WTC11 (cell line): ENCODE data around the gene PROB1. TPM values are rescaled to one million over a fixed set of nuclear protein-coding genes. Genes with fewer than 3 reads are reported as not detected.

Experiments
- ATAC-seq: fragments of 200-7000 bp; cut with Tn5 transposase; 2 replicates; pipeline ENCODE4 v1.10.0; 2021; ENCODE audit warnings: mild to moderate bottlenecking, moderate library complexity
- CTCF ChIA-PET: fragments of 300-600 bp; sonication (Branson Sonifier 250); formaldehyde crosslinking; loops from one replicate; lab custom pipeline; 2021; ENCODE audit warnings: antibody characterized with exemption; lab: Charles Lee
- POLR2A ChIA-PET: fragments of 350-600 bp; sonication (Branson Sonifier 250); formaldehyde crosslinking; loops from one replicate; lab custom pipeline; 2021; ENCODE audit warnings: antibody characterized with exemption; lab: Charles Lee
- DNase-seq: peaks from one replicate; pipeline ENCODE4 v3.0.0; 2021; ENCODE audit warnings: low spot score
- H3K27ac Mint-ChIP-seq: 2 replicates; pipeline ENCODE4 v1.8.0; 2021; ENCODE audit warnings: mixed read lengths
- H3K27me3 Mint-ChIP-seq: 2 replicates; pipeline ENCODE4 v1.8.0; 2021; ENCODE audit warnings: low read depth, mild to moderate bottlenecking, moderate library complexity, mixed read lengths
- H3K36me3 Mint-ChIP-seq: 2 replicates; pipeline ENCODE4 v1.8.0; 2021; ENCODE audit warnings: mixed read lengths
- H3K4me1 Mint-ChIP-seq: 2 replicates; pipeline ENCODE4 v1.8.0; 2022; ENCODE audit warnings: mixed read lengths
- H3K4me3 Mint-ChIP-seq: 2 replicates; pipeline ENCODE4 v1.8.0; 2021; ENCODE audit warnings: mild to moderate bottlenecking, moderate library complexity, mixed read lengths
- H3K9me3 Mint-ChIP-seq: 2 replicates; pipeline ENCODE4 v1.8.0; 2021; ENCODE audit warnings: mixed read lengths
- AR ChIP-seq: fragments of 250-450 bp; sonication (Bioruptor Pico); IDR thresholded peaks from 2 replicates; pipeline ENCODE4 v1.9.0; 2021; ENCODE audit warnings: mild to moderate bottlenecking
- CREM ChIP-seq: sonication (generic); formaldehyde crosslinking; IDR thresholded peaks from 2 replicates; pipeline ENCODE4 v1.8.1; 2022; ENCODE audit warnings: mild to moderate bottlenecking, missing genetic modification reagents, moderate library complexity
- FOXK1 ChIP-seq: sonication (generic); formaldehyde crosslinking; IDR thresholded peaks from 2 replicates; pipeline ENCODE4 v1.8.0; 2022; ENCODE audit warnings: mild to moderate bottlenecking, moderate library complexity, missing genetic modification reagents
- GABPB1 ChIP-seq: sonication (generic); formaldehyde crosslinking; IDR thresholded peaks from 2 replicates; pipeline ENCODE4 v1.8.1; 2023; ENCODE audit warnings: mild to moderate bottlenecking, missing genetic modification reagents
- GRHL2 ChIP-seq: fragments of 250-450 bp; sonication (Bioruptor Pico); IDR thresholded peaks from 2 replicates; pipeline ENCODE4 v1.8.0; 2022; ENCODE audit warnings: mild to moderate bottlenecking, moderate library complexity; ENCODE audit not compliant: insufficient replicate concordance, severe bottlenecking
- HMGA2 ChIP-seq: fragments of 250-450 bp; sonication (Bioruptor Pico); IDR thresholded peaks from 2 replicates; pipeline ENCODE4 v1.4.0; 2021; ENCODE audit warnings: mild to moderate bottlenecking, moderate library complexity
- HMGXB4 ChIP-seq: sonication (generic); formaldehyde crosslinking; IDR thresholded peaks from 2 replicates; pipeline ENCODE4 v1.8.1; 2023; ENCODE audit warnings: mild to moderate bottlenecking, moderate library complexity, missing genetic modification reagents
- IRF2 ChIP-seq: sonication (generic); formaldehyde crosslinking; IDR thresholded peaks from 2 replicates; pipeline ENCODE4 v1.8.0; 2022; ENCODE audit warnings: low read depth, missing genetic modification reagents, borderline replicate concordance
- JAZF1 ChIP-seq: fragments of 250-450 bp; sonication (Bioruptor Pico); IDR thresholded peaks from 2 replicates; pipeline ENCODE4 v1.9.0; 2021; ENCODE audit warnings: moderate library complexity, mild to moderate bottlenecking, inconsistent platforms
- MAX ChIP-seq: sonication (generic); formaldehyde crosslinking; IDR thresholded peaks from 2 replicates; pipeline ENCODE4 v1.8.0; 2022; ENCODE audit warnings: mild to moderate bottlenecking, missing genetic modification reagents
- MYBL2 ChIP-seq: sonication (generic); formaldehyde crosslinking; IDR thresholded peaks from 2 replicates; pipeline ENCODE4 v1.8.1; 2023; ENCODE audit warnings: mild to moderate bottlenecking, moderate library complexity, missing genetic modification reagents
- NR3C1 ChIP-seq: sonication (generic); formaldehyde crosslinking; conservative IDR thresholded peaks from 2 replicates; pipeline ENCODE4 v1.8.1; 2023; ENCODE audit warnings: low read depth, mild to moderate bottlenecking, missing genetic modification reagents
- SMAD4 ChIP-seq: sonication (generic); formaldehyde crosslinking; IDR thresholded peaks from 2 replicates; pipeline ENCODE4 v1.8.0; 2022; ENCODE audit warnings: mild to moderate bottlenecking, missing genetic modification reagents
- TCF7 ChIP-seq: sonication (generic); formaldehyde crosslinking; IDR thresholded peaks from 2 replicates; pipeline ENCODE4 v1.8.0; 2022; ENCODE audit warnings: mild to moderate bottlenecking, low read depth, missing genetic modification reagents, moderate library complexity
- ZNF121 ChIP-seq: sonication (generic); formaldehyde crosslinking; IDR thresholded peaks from 2 replicates; pipeline ENCODE4 v1.8.0; 2023; ENCODE audit warnings: missing genetic modification reagents
- ZNF317 ChIP-seq: sonication (generic); formaldehyde crosslinking; IDR thresholded peaks from 2 replicates; pipeline ENCODE4 v1.8.1; 2023; ENCODE audit warnings: low read depth, mild to moderate bottlenecking, moderate library complexity, missing genetic modification reagents, borderline replicate concordance
- ZNF416 ChIP-seq: fragments of 250-450 bp; sonication (Bioruptor Pico); IDR thresholded peaks from 2 replicates; pipeline ENCODE4 v1.9.0; 2021; ENCODE audit warnings: mild to moderate bottlenecking, inconsistent platforms
- ZNF425 ChIP-seq: fragments of 250-450 bp; sonication (Bioruptor Pico); conservative IDR thresholded peaks from 2 replicates; pipeline ENCODE4 v1.9.0; 2021; ENCODE audit warnings: mild to moderate bottlenecking
- ZNF532 ChIP-seq: fragments of 250-450 bp; sonication (Bioruptor Pico); IDR thresholded peaks from 2 replicates; pipeline ENCODE4 v1.9.0; 2021; ENCODE audit warnings: mild to moderate bottlenecking, borderline replicate concordance
- ZSCAN18 ChIP-seq: fragments of 250-450 bp; sonication (Bioruptor Pico); IDR thresholded peaks from 2 replicates; pipeline ENCODE4 v2.1.2; 2022; ENCODE audit warnings: mild to moderate bottlenecking, moderate library complexity
- total RNA-seq: library from RNA; stranded (reverse); gene quantifications from 3 replicates; pipeline ENCODE4 v1.2.3, GENCODE V29; 2021

The PROB1 gene
- total RNA-seq, 1 experiment from 2014 or later: 2.5 TPM

GRCh38 chr5:139410993-139411828 lies 16.3 kb upstream of the PROB1 start (continued):
- TF ChIP-seq ZNF532 (CRISPR knock-in tag) (no peak), ZNF317 (no peak), ZSCAN18 (CRISPR knock-in tag) (no peak), SMAD4 (no peak), ZNF416 (CRISPR knock-in tag) (no peak), NR3C1 (CRISPR knock-in tag) (no peak), JAZF1 (no peak), HMGXB4 (CRISPR knock-in tag) (no peak)

- ChIA-PET CTCF (interaction anchor here (0.8 to 1.7 kb wide), 4 partner anchors 8 to 103 kb away, joined by 3 to 7 read pairs (median 5); no protein-coding TSS in a partner anchor), POLR2A (no interaction called here)
- ATAC-seq (no peak), DNase-seq (no peak)
- H3K36me3 Mint-ChIP-seq: peaks cover 4% of the 10 kb centered on the region; the same call in 1 of the 2 replicates
- H3K9me3 Mint-ChIP-seq: no peaks in the 10 kb centered on the region
- no peak overlapping the region for H3K4me3 Mint-ChIP-seq
- H3K4me1 Mint-ChIP-seq: no peaks in the 10 kb centered on the region
- no peaks in the 10 kb centered on the region for H3K27me3 Mint-ChIP-seq
- H3K27ac Mint-ChIP-seq: no peak overlapping the region
- TF ChIP-seq GABPB1 (CRISPR knock-in tag) (no peak), GRHL2 (CRISPR knock-in tag) (no peak), AR (CRISPR knock-in tag) (no peak), IRF2 (no peak), ZNF425 (CRISPR knock-in tag) (no peak), HMGA2 (no peak), FOXK1 (CRISPR knock-in tag) (no peak), MAX (CRISPR knock-in tag) (no peak), CREM (CRISPR knock-in tag) (no peak), MYBL2 (CRISPR knock-in tag) (no peak), TCF7 (CRISPR knock-in tag) (no peak), ZNF121 (CRISPR knock-in tag) (no peak)
These were observed 15.5 kb upstream of the PROB1 start for GRCh38 chr5:139410121-139410992.
